HG03442 (cell line): ENCODE results near the gene TMOD2.

ENCODE experiments used
- ATAC-seq: cut with Tn5 transposase; IDR thresholded peaks from one replicate; pipeline ENCODE4 v1.9.1; 2021; ENCODE audit warnings: mild to moderate bottlenecking, moderate library complexity; ENCODE audit not compliant: unreplicated experiment

Gene TMOD2

GRCh38 chr15:51812598-51812997, 61.2 kb downstream of the TMOD2 start:
- no peak for ATAC-seq

GRCh38 chr15:51814606-51815005, 63.2 kb downstream of the TMOD2 start:
- no peak for ATAC-seq

- no peak for ATAC-seq
Measured at GRCh38 chr15:51816611-51817010, 65.2 kb downstream of the TMOD2 start.

GRCh38 chr15:51818150-51818549, 66.8 kb downstream of the TMOD2 start:
- ATAC-seq = no peak

GRCh38 chr15:51825698-51826097, 74.3 kb downstream of the TMOD2 start:
- no peak for ATAC-seq

- no peak for ATAC-seq
Measured at GRCh38 chr15:51828621-51829375, 77.4 kb downstream of the TMOD2 start.

- peak; percentile 83 for ATAC-seq
Measured at GRCh38 chr15:51829376-51830275, 78.2 kb downstream of the TMOD2 start, which contains the start of gene TMOD3. TSS of gene TMOD3 (plus strand) at chr15:51829653. CDS start at chr15:51862885, 33,232 bp downstream.

GRCh38 chr15:51830276-51830806, 78.9 kb downstream of the TMOD2 start:
- ATAC-seq = no peak

GRCh38 chr15:51833772-51834171, 82.4 kb downstream of the TMOD2 start:
- ATAC-seq = no peak

GRCh38 chr15:51837792-51838251, 86.4 kb downstream of the TMOD2 start:
- ATAC-seq = no peak

GRCh38 chr15:51838270-51838669, 86.9 kb downstream of the TMOD2 start:
- ATAC-seq = no peak

GRCh38 chr15:51840692-51841091, 89.3 kb downstream of the TMOD2 start:
- ATAC-seq = no peak

- ATAC-seq = no peak
Measured at GRCh38 chr15:51841406-51842040, 90.1 kb downstream of the TMOD2 start.

GRCh38 chr15:51842265-51842664, 90.9 kb downstream of the TMOD2 start:
- ATAC-seq = no peak

- ATAC-seq = no peak
Measured at GRCh38 chr15:51842852-51843737, 91.7 kb downstream of the TMOD2 start.

GRCh38 chr15:51844747-51845426, 93.5 kb downstream of the TMOD2 start:
- ATAC-seq = no peak

GRCh38 chr15:51846066-51846462, 94.7 kb downstream of the TMOD2 start:
- no peak for ATAC-seq

GRCh38 chr15:51846463-51847230, 95.2 kb downstream of the TMOD2 start:
- no peak for ATAC-seq

GRCh38 chr15:51848811-51849210, 97.4 kb downstream of the TMOD2 start:
- ATAC-seq = no peak
